ENCODE data around the gene LRPAP1.

DNA sequence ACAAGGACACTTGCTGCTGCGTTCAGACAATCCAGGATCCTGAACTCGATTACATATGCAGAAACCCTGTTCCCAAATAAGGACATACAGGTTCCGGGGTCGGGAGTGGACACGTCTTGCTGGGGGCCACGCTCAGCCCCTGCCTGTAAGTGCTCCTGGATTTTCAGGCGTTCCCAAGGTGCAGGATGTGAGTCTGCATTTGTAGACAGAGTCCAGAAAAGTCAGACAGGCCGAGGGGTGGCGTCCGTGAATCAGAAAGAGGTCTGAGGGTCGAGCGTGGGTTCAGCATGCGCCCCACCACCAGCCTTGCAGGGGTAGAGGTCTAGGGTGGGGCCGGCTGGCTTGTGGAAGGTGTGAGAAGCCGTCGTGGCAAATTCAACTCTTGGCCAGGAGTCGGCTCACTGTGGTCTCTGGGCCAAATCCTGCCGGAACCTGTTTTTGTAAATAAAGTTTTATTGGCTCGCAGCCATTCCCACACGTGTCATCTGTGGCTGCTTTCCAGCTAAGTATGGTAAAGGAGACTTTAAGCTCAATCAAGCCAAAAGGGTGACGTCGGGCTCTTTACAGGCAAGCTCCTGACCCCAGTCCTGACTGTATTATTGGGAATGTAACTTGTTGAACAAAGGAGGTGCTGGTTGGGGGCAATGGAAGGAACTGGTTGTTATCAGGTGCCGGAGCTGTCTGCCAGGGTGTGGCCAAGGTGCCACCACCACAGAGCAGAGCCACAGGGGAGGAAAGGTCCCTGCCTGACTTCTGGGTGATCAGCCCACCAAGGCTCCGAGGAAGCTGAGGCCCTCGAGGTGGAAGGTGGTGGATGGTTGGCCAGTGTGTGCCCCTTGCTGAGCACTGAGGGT lies 61.8 kb downstream of the LRPAP1 start:
- TF ChIP-seq, protein P1, sequence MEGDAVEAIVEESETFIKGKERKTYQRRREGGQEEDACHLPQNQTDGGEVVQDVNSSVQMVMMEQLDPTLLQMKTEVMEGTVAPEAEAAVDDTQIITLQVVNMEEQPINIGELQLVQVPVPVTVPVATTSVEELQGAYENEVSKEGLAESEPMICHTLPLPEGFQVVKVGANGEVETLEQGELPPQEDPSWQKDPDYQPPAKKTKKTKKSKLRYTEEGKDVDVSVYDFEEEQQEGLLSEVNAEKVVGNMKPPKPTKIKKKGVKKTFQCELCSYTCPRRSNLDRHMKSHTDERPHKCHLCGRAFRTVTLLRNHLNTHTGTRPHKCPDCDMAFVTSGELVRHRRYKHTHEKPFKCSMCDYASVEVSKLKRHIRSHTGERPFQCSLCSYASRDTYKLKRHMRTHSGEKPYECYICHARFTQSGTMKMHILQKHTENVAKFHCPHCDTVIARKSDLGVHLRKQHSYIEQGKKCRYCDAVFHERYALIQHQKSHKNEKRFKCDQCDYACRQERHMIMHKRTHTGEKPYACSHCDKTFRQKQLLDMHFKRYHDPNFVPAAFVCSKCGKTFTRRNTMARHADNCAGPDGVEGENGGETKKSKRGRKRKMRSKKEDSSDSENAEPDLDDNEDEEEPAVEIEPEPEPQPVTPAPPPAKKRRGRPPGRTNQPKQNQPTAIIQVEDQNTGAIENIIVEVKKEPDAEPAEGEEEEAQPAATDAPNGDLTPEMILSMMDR (optimal IDR thresholded peaks at IDR 0.05 in 1 of 3, IDR thresholded peaks at IDR 0.05 in 1 of 3, conservative IDR thresholded peaks at IDR 0.05 in 1 of 3; ENCODE audit: extremely low read depth in 1 of 3, insufficient read depth in 2 of 3, low read length in 3 of 3): no peak
- no peak for TF ChIP-seq EZH2 (IDR thresholded peaks at IDR 0.05; ENCODE audit: low read length)

All from keratinocyte (primary cell).